PC-3 (cell line): ENCODE measurements around the gene OTUB1. TPM values are rescaled to one million over a fixed set of nuclear protein-coding genes. Genes with fewer than 3 reads are reported as not detected.

Experiments used
- ATAC-seq: fragments of 200-7000 bp; cut with Tn5 transposase; 2 replicates; pipeline ENCODE4 v1.9.1; 2020; ENCODE audit warnings: mild to moderate bottlenecking, moderate library complexity
- BruUV-seq: library from RNA; stranded (reverse); fragments of 400-500 nt; replicated peaks from 2 replicates; lab custom pipeline; 2021; lab: Mats Ljungman, UMichigan
- CTCF ChIA-PET: fragments of 300-600 bp; sonication (Branson Sonifier 250); formaldehyde crosslinking; loops from one replicate; lab custom pipeline; 2022; ENCODE audit warnings: antibody characterized with exemption; lab: Charles Lee
- POLR2A ChIA-PET: fragments of 300-600 bp; sonication (Branson Sonifier 250); formaldehyde crosslinking; loops from one replicate; lab custom pipeline; 2022; ENCODE audit warnings: antibody characterized with exemption; ENCODE audit not compliant: unreplicated experiment; lab: Charles Lee
- DNase-seq: peaks from one replicate; pipeline ENCODE4 v3.0.0-alpha.2; 2015
- H2AFZ ChIP-seq: fragments of 300-600 bp; sonication (generic); 2 replicates; pipeline ENCODE4 v1.6.0; 2016; ENCODE audit warnings: antibody characterized with exemption, low read length
- H3F3A ChIP-seq: fragments of 300-600 bp; sonication (generic); one replicate; pipeline ENCODE4 v1.6.0; 2017; ENCODE audit warnings: antibody characterized with exemption, low read length, control low read depth, mild to moderate bottlenecking; ENCODE audit not compliant: unreplicated experiment
- H3K27ac ChIP-seq: fragments of 300-600 bp; sonication (generic); 2 replicates; pipeline ENCODE4 v1.5.1; 2016; ENCODE audit warnings: mild to moderate bottlenecking, low read length
- H3K27me3 ChIP-seq: fragments of 300-600 bp; sonication (generic); 2 replicates; pipeline ENCODE4 v1.6.1; 2016; ENCODE audit warnings: low read length, mixed read lengths
- H3K36me3 ChIP-seq: fragments of 300-600 bp; sonication (generic); 2 replicates; pipeline ENCODE4 v1.6.1; 2016; ENCODE audit warnings: low read depth, mixed run types, low read length, mixed read lengths
- H3K4me1 ChIP-seq: fragments of 300-600 bp; sonication (generic); 2 replicates; pipeline ENCODE4 v1.5.1; 2016; ENCODE audit warnings: low read length; ENCODE audit not compliant: insufficient read depth
- H3K4me2 ChIP-seq: fragments of 300-600 bp; sonication (generic); 2 replicates; pipeline ENCODE4 v1.6.0; 2016; ENCODE audit warnings: low read length
- H3K4me3 ChIP-seq: fragments of 300-600 bp; sonication (generic); 2 replicates; pipeline ENCODE4 v1.5.1; 2016; ENCODE audit warnings: mild to moderate bottlenecking, low read length, mixed read lengths
- H3K79me2 ChIP-seq: fragments of 300-600 bp; sonication (generic); 2 replicates; pipeline ENCODE4 v1.6.1; 2017; ENCODE audit warnings: low read length, mixed read lengths
- H3K9ac ChIP-seq: fragments of 300-600 bp; sonication (generic); 2 replicates; pipeline ENCODE4 v1.6.0; 2016; ENCODE audit warnings: mild to moderate bottlenecking, low read length
- H3K9me2 ChIP-seq: fragments of 300-600 bp; sonication (generic); replicated peaks from 2 replicates; pipeline ENCODE4 v1.6.1; 2016; ENCODE audit warnings: mixed run types, low read length, mixed read lengths
- H3K9me3 ChIP-seq: fragments of 300-600 bp; sonication (generic); 2 replicates; pipeline ENCODE4 v1.6.1; 2016; ENCODE audit warnings: low read length, mixed read lengths
- H4K20me1 ChIP-seq: fragments of 300-600 bp; sonication (generic); 2 replicates; pipeline ENCODE4 v1.6.1; 2016; ENCODE audit warnings: low read length, mixed read lengths
- CTCF ChIP-seq: fragments of 300-600 bp; sonication (generic); conservative IDR thresholded peaks from 2 replicates; pipeline ENCODE4 v1.5.1; 2017; ENCODE audit warnings: antibody characterized with exemption, low read depth, mild to moderate bottlenecking, low read length
- EZH2 ChIP-seq: fragments of 300-600 bp; sonication (generic); IDR thresholded peaks from one replicate; pipeline ENCODE4 v1.6.1; 2017; ENCODE audit warnings: antibody characterized with exemption, mild to moderate bottlenecking, low read length; ENCODE audit not compliant: unreplicated experiment
- EZH2phosphoT487 ChIP-seq: fragments of 300-600 bp; sonication (generic); IDR thresholded peaks from 2 replicates; pipeline ENCODE4 v1.6.1; 2018; ENCODE audit warnings: mild to moderate bottlenecking, antibody characterized with exemption, low read length, borderline replicate concordance
- intact Hi-C: fragments of 100-400 bp; cut with micrococcal nuclease; formaldehyde crosslinking; loops from 2 replicates; pipeline ENCODE4 v1.9.0; 2023
- total RNA-seq: library from RNA; depleted of rRNA; stranded (reverse); fragments of >200 nt; gene quantifications from 2 replicates; pipeline ENCODE4 v1.2.3, GENCODE V29; 2014

OTUB1 gene
- total RNA-seq, 1 experiment from 2014 or later = 129 TPM

DNA sequence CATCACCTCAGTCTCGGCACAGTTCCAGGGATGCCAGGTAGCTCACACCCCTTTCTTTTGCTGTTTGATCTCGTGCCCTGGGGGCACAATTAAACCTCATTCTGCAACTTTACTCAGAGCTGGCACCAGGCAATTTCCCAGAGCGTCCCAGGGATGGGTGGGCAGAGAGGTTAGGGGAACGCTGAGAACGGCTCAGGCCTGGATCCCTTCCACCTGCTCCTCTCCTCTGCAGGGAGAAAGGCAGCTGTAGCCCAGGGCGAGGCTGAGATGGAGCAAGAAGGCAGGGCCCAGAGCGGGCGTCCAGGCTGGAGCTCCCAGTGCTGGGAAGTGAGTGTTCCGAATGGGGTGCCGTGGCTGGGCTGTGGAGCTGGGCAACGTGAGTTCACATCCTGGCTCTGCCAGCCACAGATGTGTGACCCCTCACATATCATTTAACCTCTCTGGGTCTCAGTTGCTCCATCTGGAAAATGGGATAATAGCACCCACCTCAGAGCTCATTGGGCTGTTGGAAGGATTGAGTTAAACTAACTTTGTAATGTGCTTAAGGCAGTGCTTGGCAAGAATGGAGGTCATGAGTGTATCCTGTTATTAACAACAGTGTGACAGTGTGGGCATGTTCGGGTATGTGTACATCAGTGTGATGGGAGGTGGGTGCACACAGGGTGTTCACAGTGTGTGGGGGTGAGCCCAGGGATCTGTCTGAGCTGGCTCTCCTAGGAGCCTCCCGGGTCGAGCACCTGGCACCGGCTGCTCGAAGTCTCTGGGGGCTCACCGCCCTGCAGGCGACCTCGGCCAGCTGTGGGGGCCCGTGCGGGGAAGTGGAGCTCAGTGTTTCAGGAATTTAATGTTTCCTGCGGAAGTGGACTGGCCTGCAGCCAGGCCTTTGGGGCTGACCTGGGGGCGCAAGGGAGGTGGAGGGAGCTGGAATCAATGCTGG lies 15.5 kb downstream of the OTUB1 start:
- no TSS peak for BruUV-seq
- Histone ChIP-seq H3K9me3 (no peaks in the 10 kb centered on the region), H3K27me3 (no peaks in the 10 kb centered on the region), H3K36me3 (peaks cover 13% of the 10 kb centered on the region), H3K4me3 (no peak overlapping the region), H3K9ac (no peak overlapping the region), H3K27ac (no peak overlapping the region), H3K79me2 (no peaks in the 10 kb centered on the region), H3K9me2 (no peaks in the 10 kb centered on the region), H2AFZ (no peak overlapping the region), H4K20me1 (no peaks in the 10 kb centered on the region), H3K4me2 (no peak overlapping the region), H3K4me1 (peaks cover 14% of the 10 kb centered on the region; the same call in 1 of the 2 replicates), H3F3A (no peaks in the 10 kb centered on the region)
- ATAC-seq (no peak), DNase-seq (no peak)
- TF ChIP-seq EZH2phosphoT487 (no peak), CTCF (no peak), EZH2 (no peak)
- intact Hi-C loops = loop anchor here (2.0 kb wide), 1 partner anchor 151 kb away; no protein-coding TSS in a partner anchor
- CTCF ChIA-PET = no interaction called here
- POLR2A ChIA-PET = interaction anchor here (0.6 kb wide), 1 partner anchor 58 kb away, joined by 5 read pairs; no protein-coding TSS in a partner anchor

- TF ChIP-seq CTCF (no peak), EZH2 (no peak), EZH2phosphoT487 (no peak)
- no TSS peak for BruUV-seq
- Histone ChIP-seq H3K36me3 (no peaks in the 10 kb centered on the region), H3K9ac (no peak overlapping the region), H2AFZ (no peak overlapping the region), H4K20me1 (no peaks in the 10 kb centered on the region), H3K27me3 (no peaks in the 10 kb centered on the region), H3K27ac (no peak overlapping the region), H3K9me2 (no peaks in the 10 kb centered on the region), H3K4me2 (no peak overlapping the region), H3K79me2 (no peaks in the 10 kb centered on the region), H3K4me3 (no peak overlapping the region), H3F3A (no peaks in the 10 kb centered on the region), H3K4me1 (peaks cover 16% of the 10 kb centered on the region; the same call in 1 of the 2 replicates), H3K9me3 (no peaks in the 10 kb centered on the region)
- ATAC-seq = no peak
- DNase-seq = no peak
- ChIA-PET POLR2A (no interaction called here), CTCF (no interaction called here)
- intact Hi-C loops = no loop called here
Observed at GRCh38 chr11:64003807-64004589, 17.8 kb downstream of the OTUB1 start.
